GM23338 (cell line): ENCODE measurements around the gene CPLANE2. TPM values are rescaled to one million over a fixed set of nuclear protein-coding genes. Genes with fewer than 3 reads are reported as not detected.

Experiments
- ATAC-seq: fragments of 200-7000 bp; cut with Tn5 transposase; 3 replicates; pipeline ENCODE4 v1.9.1; 2020
- DNase-seq: peaks from one replicate; pipeline ENCODE4 v3.0.0-alpha.2; 2015; ENCODE audit warnings: low spot score
- H2AFZ ChIP-seq: fragments of 200-600 bp; sonication (generic); 2 replicates; pipeline ENCODE4 v1.8.0; 2016; ENCODE audit warnings: antibody characterized with exemption, mild to moderate bottlenecking, moderate library complexity
- H3F3A ChIP-seq: fragments of 200-600 bp; sonication (generic); replicated peaks from 2 replicates; pipeline ENCODE4 v1.8.0; 2017; ENCODE audit warnings: antibody characterized with exemption, mixed run types, low read depth
- H3K27ac ChIP-seq: fragments of 200-600 bp; sonication (generic); 2 replicates; pipeline ENCODE4 v1.6.1; 2016; ENCODE audit warnings: low read depth
- H3K27me3 ChIP-seq: fragments of 200-600 bp; sonication (generic); 2 replicates; pipeline ENCODE4 v1.8.0; 2016; ENCODE audit warnings: mild to moderate bottlenecking, mixed run types, moderate library complexity; ENCODE audit not compliant: insufficient read depth
- H3K36me3 ChIP-seq: fragments of 200-600 bp; sonication (generic); 2 replicates; pipeline ENCODE4 v1.8.0; 2016; ENCODE audit warnings: mild to moderate bottlenecking; ENCODE audit not compliant: insufficient read depth
- H3K4me1 ChIP-seq: fragments of 200-600 bp; sonication (generic); 2 replicates; pipeline ENCODE4 v1.8.0; 2016; ENCODE audit warnings: mild to moderate bottlenecking, moderate library complexity; ENCODE audit not compliant: insufficient read depth
- H3K4me2 ChIP-seq: fragments of 200-600 bp; sonication (generic); 2 replicates; pipeline ENCODE4 v1.7.1; 2017; ENCODE audit warnings: mixed run types
- H3K4me3 ChIP-seq: fragments of 200-600 bp; sonication (generic); 2 replicates; pipeline ENCODE4 v1.6.1; 2016; ENCODE audit warnings: mixed run types
- H3K79me2 ChIP-seq: fragments of 200-600 bp; sonication (generic); replicated peaks from 2 replicates; pipeline ENCODE4 v1.8.0; 2017; ENCODE audit warnings: mild to moderate bottlenecking; ENCODE audit not compliant: insufficient read depth
- H3K9me2 ChIP-seq: fragments of 200-600 bp; sonication (generic); 2 replicates; pipeline ENCODE4 v1.8.0; 2017; ENCODE audit not compliant: insufficient read depth
- H4K20me1 ChIP-seq: fragments of 200-600 bp; sonication (generic); replicated peaks from 2 replicates; pipeline ENCODE4 v1.8.0; 2017; ENCODE audit warnings: mild to moderate bottlenecking; ENCODE audit not compliant: insufficient read depth
- H3K27ac Mint-ChIP-seq: 2 replicates; pipeline ENCODE4 v1.8.0; 2020; ENCODE audit warnings: inconsistent platforms, mild to moderate bottlenecking, moderate library complexity, mixed read lengths
- H3K27me3 Mint-ChIP-seq: 3 replicates; pipeline ENCODE4 v1.8.0; 2022; ENCODE audit warnings: low read depth, mild to moderate bottlenecking, moderate library complexity, mixed read lengths, inconsistent platforms; ENCODE audit not compliant: insufficient read depth, poor library complexity
- H3K36me3 Mint-ChIP-seq: 3 replicates; pipeline ENCODE4 v1.8.0; 2021; ENCODE audit warnings: low read depth, mild to moderate bottlenecking, inconsistent platforms, moderate library complexity, mixed read lengths
- H3K4me1 Mint-ChIP-seq: 3 replicates; pipeline ENCODE4 v1.8.0; 2020; ENCODE audit warnings: mild to moderate bottlenecking, inconsistent platforms, mixed read lengths
- H3K4me3 Mint-ChIP-seq: 3 replicates; pipeline ENCODE4 v1.8.0; 2021; ENCODE audit warnings: moderate library complexity, mild to moderate bottlenecking, inconsistent platforms, mixed read lengths
- H3K9me3 Mint-ChIP-seq: 3 replicates; pipeline ENCODE4 v1.8.0; 2020; ENCODE audit warnings: moderate library complexity, mild to moderate bottlenecking, inconsistent platforms, mixed read lengths
- CREB1 ChIP-seq: fragments of 250-450 bp; sonication (Bioruptor Pico); IDR thresholded peaks from 2 replicates; pipeline ENCODE4 v1.5.0; 2020; ENCODE audit warnings: low read depth, mild to moderate bottlenecking, moderate library complexity
- EZH2 ChIP-seq: fragments of 200-600 bp; sonication (generic); IDR thresholded peaks from one replicate; pipeline ENCODE4 v1.8.0; 2017; ENCODE audit warnings: antibody characterized with exemption, mild to moderate bottlenecking, low read depth; ENCODE audit not compliant: unreplicated experiment
- EZH2phosphoT487 ChIP-seq: fragments of 200-600 bp; sonication (generic); IDR thresholded peaks from one replicate; pipeline ENCODE4 v1.8.1; 2018; ENCODE audit warnings: antibody characterized with exemption; ENCODE audit not compliant: unreplicated experiment
- JUNB ChIP-seq: IDR thresholded peaks from one replicate; pipeline ENCODE4 v1.6.1; 2016; ENCODE audit warnings: antibody characterized with exemption; ENCODE audit not compliant: unreplicated experiment
- NANOG ChIP-seq: IDR thresholded peaks from 2 replicates; pipeline ENCODE4 v1.6.1; 2016; ENCODE audit warnings: antibody characterized with exemption, borderline replicate concordance
- POLR2AphosphoS5 ChIP-seq: IDR thresholded peaks from 2 replicates; pipeline ENCODE4 v1.6.1; 2016; ENCODE audit warnings: antibody characterized with exemption, low read depth
- STAT1 ChIP-seq: IDR thresholded peaks from one replicate; pipeline ENCODE4 v1.6.1; 2016; ENCODE audit warnings: antibody characterized with exemption; ENCODE audit not compliant: unreplicated experiment
- polyA plus RNA-seq: library from polyadenylated mRNA; unstranded; fragments of >200 nt; fragmentation: Nextera tagmentation; extraction: Ambion mirVana; gene quantifications from 2 replicates; pipeline ENCODE4 v1.2.1, GENCODE V29; 2016
- total RNA-seq: library from RNA; depleted of rRNA; stranded (reverse); fragments of >200 nt; shearing (Covaris generic); gene quantifications from 2 replicates; pipeline ENCODE4 v1.2.3, GENCODE V29; 2014
- TF ChIP-seq, protein P1 (sequence below): IDR thresholded peaks from one replicate; pipeline ENCODE4 v1.6.1; 2018; ENCODE audit warnings: antibody characterized with exemption; ENCODE audit not compliant: unreplicated experiment
- TF ChIP-seq, protein P2 (sequence below): IDR thresholded peaks from 2 replicates; pipeline ENCODE4 v1.6.1; 2016; ENCODE audit warnings: antibody characterized with exemption
- TF ChIP-seq, protein P3 (sequence below), 2 experiments: fragments of 200-600 bp in 1 of 2; sonication (generic) in 1 of 2; conservative IDR thresholded peaks; 2 replicates each; pipeline versions ENCODE4 v1.5.1 to v1.6.1; 2016 to 2017; ENCODE audit warnings: antibody characterized with exemption in 2 of 2, low read depth in 2 of 2, mild to moderate bottlenecking in 2 of 2, moderate library complexity in 1 of 2

CPLANE2 gene
- total and polyA plus RNA-seq, 2 experiments from 2014 or later: 0.44 to 1.8 TPM

- TF ChIP-seq, protein P1, sequence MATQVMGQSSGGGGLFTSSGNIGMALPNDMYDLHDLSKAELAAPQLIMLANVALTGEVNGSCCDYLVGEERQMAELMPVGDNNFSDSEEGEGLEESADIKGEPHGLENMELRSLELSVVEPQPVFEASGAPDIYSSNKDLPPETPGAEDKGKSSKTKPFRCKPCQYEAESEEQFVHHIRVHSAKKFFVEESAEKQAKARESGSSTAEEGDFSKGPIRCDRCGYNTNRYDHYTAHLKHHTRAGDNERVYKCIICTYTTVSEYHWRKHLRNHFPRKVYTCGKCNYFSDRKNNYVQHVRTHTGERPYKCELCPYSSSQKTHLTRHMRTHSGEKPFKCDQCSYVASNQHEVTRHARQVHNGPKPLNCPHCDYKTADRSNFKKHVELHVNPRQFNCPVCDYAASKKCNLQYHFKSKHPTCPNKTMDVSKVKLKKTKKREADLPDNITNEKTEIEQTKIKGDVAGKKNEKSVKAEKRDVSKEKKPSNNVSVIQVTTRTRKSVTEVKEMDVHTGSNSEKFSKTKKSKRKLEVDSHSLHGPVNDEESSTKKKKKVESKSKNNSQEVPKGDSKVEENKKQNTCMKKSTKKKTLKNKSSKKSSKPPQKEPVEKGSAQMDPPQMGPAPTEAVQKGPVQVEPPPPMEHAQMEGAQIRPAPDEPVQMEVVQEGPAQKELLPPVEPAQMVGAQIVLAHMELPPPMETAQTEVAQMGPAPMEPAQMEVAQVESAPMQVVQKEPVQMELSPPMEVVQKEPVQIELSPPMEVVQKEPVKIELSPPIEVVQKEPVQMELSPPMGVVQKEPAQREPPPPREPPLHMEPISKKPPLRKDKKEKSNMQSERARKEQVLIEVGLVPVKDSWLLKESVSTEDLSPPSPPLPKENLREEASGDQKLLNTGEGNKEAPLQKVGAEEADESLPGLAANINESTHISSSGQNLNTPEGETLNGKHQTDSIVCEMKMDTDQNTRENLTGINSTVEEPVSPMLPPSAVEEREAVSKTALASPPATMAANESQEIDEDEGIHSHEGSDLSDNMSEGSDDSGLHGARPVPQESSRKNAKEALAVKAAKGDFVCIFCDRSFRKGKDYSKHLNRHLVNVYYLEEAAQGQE: no peak
- TF ChIP-seq NANOG (no peak), POLR2AphosphoS5 (no peak), STAT1 (no peak)
- TF ChIP-seq, protein P2, sequence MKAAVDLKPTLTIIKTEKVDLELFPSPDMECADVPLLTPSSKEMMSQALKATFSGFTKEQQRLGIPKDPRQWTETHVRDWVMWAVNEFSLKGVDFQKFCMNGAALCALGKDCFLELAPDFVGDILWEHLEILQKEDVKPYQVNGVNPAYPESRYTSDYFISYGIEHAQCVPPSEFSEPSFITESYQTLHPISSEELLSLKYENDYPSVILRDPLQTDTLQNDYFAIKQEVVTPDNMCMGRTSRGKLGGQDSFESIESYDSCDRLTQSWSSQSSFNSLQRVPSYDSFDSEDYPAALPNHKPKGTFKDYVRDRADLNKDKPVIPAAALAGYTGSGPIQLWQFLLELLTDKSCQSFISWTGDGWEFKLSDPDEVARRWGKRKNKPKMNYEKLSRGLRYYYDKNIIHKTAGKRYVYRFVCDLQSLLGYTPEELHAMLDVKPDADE: no peak
Measured at GRCh38 chr1:16205891-16206546, 31.0 kb downstream of the CPLANE2 start (continued).

GRCh38 chr1:16205334-16205671 lies 31.7 kb downstream of the CPLANE2 start:
- no peaks in the 10 kb centered on the region; the same call in 1 of the 2 replicates for H4K20me1 ChIP-seq
- Mint-ChIP-seq H3K9me3 (no peaks in the 10 kb centered on the region), H3K4me3 (peak overlapping the region; percentile 26; the same call in 1 of the 3 replicates)

GRCh38 chr1:16204634-16205333 lies 32.2 kb downstream of the CPLANE2 start:
- ATAC-seq: peak; percentile 16
- Mint-ChIP-seq H3K4me3 (no peak overlapping the region; the same call in 2 of the 3 replicates), H3K4me1 (peaks cover 24% of the 10 kb centered on the region)

More at GRCh38 chr1:16205334-16205671, 31.7 kb downstream of the CPLANE2 start:
- Mint-ChIP-seq H3K27me3 (peaks cover 17% of the 10 kb centered on the region), H3K4me1 (peaks cover 25% of the 10 kb centered on the region), H3K36me3 (peaks cover 35% of the 10 kb centered on the region), H3K27ac (no peak overlapping the region)
- no peak overlapping the region for H3K27ac ChIP-seq
- no peak for DNase-seq
- no peak overlapping the region for H3K4me3 ChIP-seq
- ATAC-seq: no peak
- no peak overlapping the region for H3K4me2 ChIP-seq
- no peaks in the 10 kb centered on the region for H3K9me2 ChIP-seq
- H3K4me1 ChIP-seq: peaks cover 16% of the 10 kb centered on the region; the same call in 1 of the 2 replicates
- no peak overlapping the region for H2AFZ ChIP-seq
- H3F3A ChIP-seq: no peaks in the 10 kb centered on the region
- no peaks in the 10 kb centered on the region for H3K27me3 ChIP-seq
- H3K79me2 ChIP-seq: peaks cover 11% of the 10 kb centered on the region
- no peak for TF ChIP-seq EZH2phosphoT487
- TF ChIP-seq CREB1: no peak
- TF ChIP-seq STAT1: no peak
- TF ChIP-seq EZH2: no peak
- peaks cover 10% of the 10 kb centered on the region; the same call in 1 of the 2 replicates for H3K36me3 ChIP-seq

More at GRCh38 chr1:16204634-16205333, 32.2 kb downstream of the CPLANE2 start:
- no peak overlapping the region for H2AFZ ChIP-seq
- H3K9me2 ChIP-seq: no peaks in the 10 kb centered on the region
- H3F3A ChIP-seq: no peaks in the 10 kb centered on the region
- peaks cover 17% of the 10 kb centered on the region for H3K27me3 Mint-ChIP-seq
- no peak overlapping the region for H3K27ac Mint-ChIP-seq
- peaks cover 38% of the 10 kb centered on the region for H3K36me3 Mint-ChIP-seq
- H3K4me1 ChIP-seq: peaks cover 13% of the 10 kb centered on the region; the same call in 1 of the 2 replicates
- H4K20me1 ChIP-seq: no peaks in the 10 kb centered on the region; the same call in 1 of the 2 replicates
- H3K27ac ChIP-seq: no peak overlapping the region
- peaks cover 8% of the 10 kb centered on the region; the same call in 1 of the 2 replicates for H3K79me2 ChIP-seq
- no peak overlapping the region for H3K4me3 ChIP-seq
- no peak overlapping the region for H3K4me2 ChIP-seq
- no peaks in the 10 kb centered on the region for H3K27me3 ChIP-seq
- no peaks in the 10 kb centered on the region for H3K9me3 Mint-ChIP-seq
- TF ChIP-seq, protein P3, sequence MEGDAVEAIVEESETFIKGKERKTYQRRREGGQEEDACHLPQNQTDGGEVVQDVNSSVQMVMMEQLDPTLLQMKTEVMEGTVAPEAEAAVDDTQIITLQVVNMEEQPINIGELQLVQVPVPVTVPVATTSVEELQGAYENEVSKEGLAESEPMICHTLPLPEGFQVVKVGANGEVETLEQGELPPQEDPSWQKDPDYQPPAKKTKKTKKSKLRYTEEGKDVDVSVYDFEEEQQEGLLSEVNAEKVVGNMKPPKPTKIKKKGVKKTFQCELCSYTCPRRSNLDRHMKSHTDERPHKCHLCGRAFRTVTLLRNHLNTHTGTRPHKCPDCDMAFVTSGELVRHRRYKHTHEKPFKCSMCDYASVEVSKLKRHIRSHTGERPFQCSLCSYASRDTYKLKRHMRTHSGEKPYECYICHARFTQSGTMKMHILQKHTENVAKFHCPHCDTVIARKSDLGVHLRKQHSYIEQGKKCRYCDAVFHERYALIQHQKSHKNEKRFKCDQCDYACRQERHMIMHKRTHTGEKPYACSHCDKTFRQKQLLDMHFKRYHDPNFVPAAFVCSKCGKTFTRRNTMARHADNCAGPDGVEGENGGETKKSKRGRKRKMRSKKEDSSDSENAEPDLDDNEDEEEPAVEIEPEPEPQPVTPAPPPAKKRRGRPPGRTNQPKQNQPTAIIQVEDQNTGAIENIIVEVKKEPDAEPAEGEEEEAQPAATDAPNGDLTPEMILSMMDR (conservative IDR thresholded peaks at IDR 0.05; ENCODE audit: low read depth in 2 of 2): peak; percentile 55 to 79
- TF ChIP-seq JUNB: no peak
- H3K36me3 ChIP-seq: peaks cover 10% of the 10 kb centered on the region; the same call in 1 of the 2 replicates
- peak; percentile 73 for DNase-seq
